HG03175 (cell line): ENCODE results near the gene ZNF212.
A peak's percentile ranks its signal among the peaks of the same experiment; 100 is the strongest.

Source experiments
- ATAC-seq: cut with Tn5 transposase; IDR thresholded peaks from one replicate; pipeline ENCODE4 v1.9.1; 2021; ENCODE audit warnings: mild to moderate bottlenecking, moderate library complexity; ENCODE audit not compliant: unreplicated experiment

ZNF212 gene

GRCh38 chr7:149284343-149284742 lies 44.9 kb downstream of the ZNF212 start:
- ATAC-seq = peak; percentile 29

GRCh38 chr7:149284850-149285585 lies 45.6 kb downstream of the ZNF212 start:
- peak; percentile 96 for ATAC-seq

GRCh38 chr7:149285603-149286002 lies 46.2 kb downstream of the ZNF212 start:
- no peak for ATAC-seq

- no peak for ATAC-seq
Observed at GRCh38 chr7:149286811-149287400, 47.5 kb downstream of the ZNF212 start.

DNA sequence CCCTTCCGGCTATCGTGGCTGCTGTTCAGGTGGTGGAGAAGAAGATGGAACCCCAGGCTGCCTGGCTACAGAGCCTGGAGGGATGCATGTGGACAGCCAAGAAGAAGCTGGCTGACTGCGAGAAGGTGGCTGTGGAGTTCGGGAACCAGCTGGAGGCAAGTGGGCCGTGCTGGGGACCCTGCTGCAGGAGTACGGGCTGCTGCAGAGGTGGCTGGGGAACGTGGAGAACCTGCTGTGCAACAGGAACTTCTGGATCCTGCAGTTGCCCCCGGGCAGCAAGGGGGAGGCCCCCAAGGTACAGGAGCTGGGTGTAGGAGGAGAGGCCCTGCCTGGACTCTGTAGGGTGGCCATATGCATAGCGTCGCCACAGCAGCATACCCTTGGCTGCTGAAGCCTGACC lies 48.2 kb downstream of the ZNF212 start:
- no peak for ATAC-seq

DNA sequence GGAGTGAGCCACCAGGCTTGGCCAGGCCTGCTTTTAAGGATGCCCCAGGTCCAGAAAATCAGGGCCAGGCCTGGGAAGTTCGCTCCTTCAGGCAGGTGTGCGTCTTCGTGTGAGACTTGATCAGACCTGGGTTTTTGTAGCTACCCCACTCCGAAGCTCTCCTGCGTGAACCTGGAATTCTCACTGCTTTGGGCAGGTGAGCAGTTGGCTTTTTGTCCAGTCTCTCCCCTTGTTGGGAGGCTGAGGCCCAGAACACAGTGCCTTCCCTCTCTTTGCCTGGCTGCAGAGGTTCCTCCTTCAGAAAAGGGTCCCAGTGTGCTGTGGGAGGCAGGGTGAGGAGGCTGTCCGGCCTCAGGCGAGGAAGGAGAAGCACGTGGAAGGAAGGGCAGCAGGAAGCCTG lies 49.8 kb downstream of the ZNF212 start:
- ATAC-seq = no peak

DNA sequence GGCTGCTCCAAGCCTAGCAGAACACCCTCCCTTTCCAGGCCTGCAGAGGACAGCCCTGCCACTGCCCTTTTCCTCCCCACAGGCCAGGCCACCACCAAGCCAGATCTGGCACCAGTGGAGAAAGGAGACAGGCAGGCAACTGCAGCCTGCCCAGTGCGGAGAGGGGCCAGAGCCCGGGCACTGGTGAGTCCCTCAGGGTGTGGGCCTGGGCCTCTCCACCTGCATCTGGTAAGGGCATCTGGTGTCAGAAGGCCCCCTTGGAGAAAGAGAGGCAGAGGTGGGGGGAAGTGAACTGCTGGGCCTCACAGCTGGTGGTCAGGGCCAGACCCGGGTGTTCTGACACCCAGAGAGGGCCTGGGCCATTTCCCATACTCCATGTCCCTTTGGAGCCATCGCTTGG lies 50.4 kb downstream of the ZNF212 start:
- no peak for ATAC-seq

- no peak for ATAC-seq
Observed at GRCh38 chr7:149291036-149291780, 51.8 kb downstream of the ZNF212 start.

DNA sequence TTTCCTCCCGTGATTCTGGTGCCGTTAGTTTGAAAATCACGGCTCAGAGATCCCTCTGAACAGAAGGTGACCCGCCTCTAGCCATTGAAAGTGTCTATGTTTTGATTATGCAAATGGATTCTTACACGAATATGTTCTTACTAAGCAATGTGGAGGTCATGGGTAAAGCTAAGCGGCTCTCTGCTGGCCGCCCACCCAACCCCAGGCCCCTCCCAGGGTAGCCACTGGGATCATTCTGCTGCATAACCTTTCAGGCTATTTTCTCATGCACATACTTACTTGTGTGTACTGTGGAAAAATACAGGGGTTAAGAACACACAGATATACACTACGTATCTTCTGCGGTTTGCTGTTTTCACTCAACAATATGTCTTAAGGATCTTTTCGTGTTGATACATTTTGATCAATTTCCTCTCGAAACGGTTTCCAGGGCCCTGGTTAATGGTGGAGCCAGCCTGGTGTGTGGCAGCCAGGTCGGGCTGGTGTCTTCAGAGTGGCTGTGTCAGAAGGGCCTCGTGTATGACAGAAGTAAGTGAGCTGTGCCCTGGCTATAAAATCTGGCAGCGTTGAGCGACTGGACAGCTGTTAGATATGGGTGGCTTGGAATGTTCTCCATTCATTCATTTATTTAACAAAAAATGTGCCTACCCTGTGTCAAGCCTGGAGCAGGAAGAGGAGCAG lies 52.5 kb downstream of the ZNF212 start:
- no peak for ATAC-seq

DNA sequence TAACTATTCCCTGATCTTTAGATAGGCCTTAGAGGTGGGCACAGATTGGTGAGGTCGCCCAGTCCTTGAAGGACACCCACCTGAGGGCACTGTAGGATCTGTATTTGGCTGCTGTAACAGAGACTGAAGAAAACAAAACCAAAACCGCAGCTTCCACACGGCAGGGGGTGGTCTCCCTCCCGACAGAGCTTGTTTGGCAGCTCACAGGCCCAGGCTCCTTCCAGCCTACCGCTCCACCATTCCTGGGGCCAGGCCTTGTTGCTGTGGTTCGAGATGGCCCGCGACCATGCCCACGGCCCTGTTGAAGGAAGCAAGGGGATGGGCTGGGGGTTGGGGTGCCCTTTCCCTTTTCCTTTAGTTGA lies 53.0 kb downstream of the ZNF212 start:
- no peak for ATAC-seq

- ATAC-seq = no peak
Observed at GRCh38 chr7:149293338-149293737, 53.9 kb downstream of the ZNF212 start.

DNA sequence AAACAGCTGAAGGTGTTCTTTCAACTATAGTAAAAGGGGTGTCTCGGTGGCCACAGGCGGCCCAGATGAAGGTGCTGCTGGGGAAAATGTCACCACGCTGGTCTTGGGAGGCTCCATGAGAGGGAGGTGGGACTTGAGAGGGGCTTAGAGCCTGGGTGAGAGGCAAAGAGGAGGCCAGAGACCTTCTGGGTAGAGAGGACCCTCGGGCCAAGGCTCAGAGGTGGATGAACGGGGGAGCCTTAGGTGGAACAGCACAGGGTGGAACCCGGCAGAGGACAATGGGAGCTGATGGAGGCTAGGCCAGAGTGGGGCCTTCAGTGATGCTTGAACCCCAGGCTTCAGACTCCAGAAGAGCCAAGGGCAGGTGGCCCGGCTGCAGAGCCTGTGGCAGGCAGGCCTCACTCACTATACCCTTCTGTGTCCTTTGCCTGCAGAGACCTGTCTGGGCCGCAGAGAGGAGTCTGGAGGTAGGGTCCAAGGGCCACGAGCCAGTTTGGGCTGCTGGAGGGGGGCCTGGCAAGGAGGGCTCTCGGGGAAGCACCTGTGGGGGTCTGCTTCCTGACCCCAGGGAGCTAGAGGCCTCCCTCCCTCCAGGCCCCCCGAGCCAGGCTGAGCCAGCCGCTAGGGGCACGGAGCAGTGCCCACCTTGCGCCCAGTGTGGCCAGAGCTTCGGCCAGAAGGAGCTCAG lies 54.6 kb downstream of the ZNF212 start:
- ATAC-seq = no peak

DNA sequence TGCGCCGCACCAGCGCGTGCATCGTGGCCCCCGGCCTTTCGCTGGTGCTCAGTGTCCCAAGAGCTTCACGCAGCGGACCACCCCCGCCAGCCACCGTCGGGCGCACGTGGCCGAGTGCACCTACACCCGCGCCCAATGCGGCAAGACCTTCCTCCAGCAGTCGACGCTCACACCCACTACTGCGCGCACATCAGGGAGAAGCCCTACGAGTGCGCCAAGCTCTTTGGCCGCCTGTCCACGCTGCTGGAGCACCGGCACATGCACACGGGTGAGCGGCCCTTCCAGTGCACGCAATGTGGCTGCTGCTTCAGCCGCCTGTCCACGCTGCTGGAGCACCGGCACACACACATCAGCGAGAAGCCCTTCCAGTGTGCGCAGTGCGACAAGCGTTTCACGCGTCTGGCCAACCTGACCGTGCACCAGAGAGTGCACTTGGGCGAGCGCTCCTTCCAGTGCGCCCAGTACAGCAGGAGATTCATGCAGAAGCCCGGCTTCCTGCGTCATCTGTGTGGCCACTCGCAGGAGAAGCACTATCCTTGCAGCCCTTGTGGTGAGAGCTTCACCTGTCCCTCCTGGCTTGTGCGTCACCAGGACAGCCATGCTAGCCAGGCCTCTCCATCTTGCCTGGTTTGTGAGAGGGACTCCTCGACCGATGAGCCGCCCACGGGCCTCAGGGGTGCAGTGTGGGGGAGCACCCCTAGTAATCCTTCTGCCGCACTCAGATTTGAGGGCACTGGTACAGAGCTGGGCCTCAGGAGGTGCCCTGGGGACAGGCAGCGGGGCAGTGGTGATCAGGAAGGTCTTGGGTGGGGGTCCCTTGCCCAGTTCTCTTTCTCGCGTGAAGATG lies 55.4 kb downstream of the ZNF212 start:
- ATAC-seq = no peak

DNA sequence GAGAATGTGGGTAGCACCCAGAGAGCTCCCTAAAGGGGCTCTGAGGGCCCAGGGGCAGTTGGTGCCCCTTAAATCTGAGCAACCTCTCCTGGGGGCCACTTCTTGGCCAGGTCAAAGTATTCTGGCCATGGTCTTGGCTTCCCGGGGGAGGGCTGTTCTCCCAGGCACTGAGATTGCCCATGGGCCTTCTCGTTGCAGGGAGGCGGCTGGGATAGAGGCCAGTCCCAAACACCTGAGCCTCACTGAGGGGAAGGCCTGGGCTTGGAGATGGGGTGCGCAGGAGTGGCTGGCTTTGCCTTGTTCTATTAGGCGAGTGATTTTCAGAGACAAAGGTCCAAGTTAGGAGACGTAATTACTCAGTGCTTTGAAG lies 56.0 kb downstream of the ZNF212 start:
- no peak for ATAC-seq

GRCh38 chr7:149296368-149296767 lies 56.9 kb downstream of the ZNF212 start:
- no peak for ATAC-seq

DNA sequence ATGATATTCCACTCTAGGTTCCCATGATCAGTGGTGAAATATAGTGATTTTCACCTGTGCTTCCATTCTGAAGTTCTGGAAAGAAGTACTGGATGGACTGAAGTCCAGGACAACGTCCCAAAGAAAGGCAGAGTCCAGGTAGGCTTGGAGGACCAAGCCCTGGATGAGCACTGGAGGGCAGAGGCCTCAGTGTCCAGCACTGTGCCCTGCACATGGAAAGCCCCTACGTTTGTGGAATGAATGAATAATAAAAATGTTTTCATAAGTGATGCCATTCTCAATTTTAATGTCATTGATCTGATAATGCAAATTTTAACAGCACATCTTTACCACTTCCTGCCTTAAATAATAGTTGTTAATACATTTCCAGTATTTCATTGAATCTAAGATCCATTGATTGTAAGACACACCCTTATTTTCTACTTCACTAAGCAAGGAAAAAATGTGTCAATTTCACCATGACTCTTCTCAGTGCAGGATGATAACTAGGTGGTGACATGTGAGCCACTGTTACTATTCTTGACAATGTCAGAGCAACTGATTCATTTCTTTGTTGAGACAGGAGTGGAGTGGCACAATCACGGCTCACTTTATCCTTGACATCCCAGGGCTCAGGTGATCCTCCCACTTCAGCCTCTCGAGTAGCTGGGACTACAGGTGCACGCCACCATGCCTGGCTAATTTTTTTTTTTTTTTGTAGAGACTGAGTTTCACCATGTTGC lies 57.7 kb downstream of the ZNF212 start:
- no peak for ATAC-seq

DNA sequence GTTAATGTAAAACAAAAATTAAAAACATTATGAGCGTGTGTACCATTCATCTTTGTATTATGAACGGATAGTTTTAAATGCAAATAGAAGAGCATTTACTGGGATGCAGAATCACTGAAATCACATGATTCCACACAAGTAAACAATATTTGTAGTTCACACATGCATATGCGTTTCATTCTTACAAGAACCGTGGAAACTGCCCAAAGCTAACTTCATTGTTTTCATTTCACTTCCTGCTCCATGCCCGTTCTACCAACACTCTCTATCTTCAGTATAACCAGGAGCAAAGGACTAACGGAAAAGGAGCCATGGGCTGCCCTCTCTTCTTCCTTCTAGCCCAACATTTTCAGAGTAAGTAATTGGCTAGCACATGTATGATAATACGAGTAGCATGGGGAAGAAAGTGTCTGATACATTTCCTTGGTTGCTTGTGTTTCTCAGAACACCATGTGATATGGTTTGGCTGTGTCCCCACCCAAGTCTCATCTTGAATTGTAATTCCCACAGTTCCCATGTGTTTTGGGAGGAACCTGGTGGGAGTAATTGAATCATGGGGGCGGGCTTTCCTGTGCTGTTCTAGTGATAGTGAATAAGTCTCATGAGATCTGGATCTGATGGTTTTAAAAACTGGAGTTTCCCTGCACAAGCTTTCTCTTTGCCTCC lies 61.3 kb downstream of the ZNF212 start:
- ATAC-seq = no peak

DNA sequence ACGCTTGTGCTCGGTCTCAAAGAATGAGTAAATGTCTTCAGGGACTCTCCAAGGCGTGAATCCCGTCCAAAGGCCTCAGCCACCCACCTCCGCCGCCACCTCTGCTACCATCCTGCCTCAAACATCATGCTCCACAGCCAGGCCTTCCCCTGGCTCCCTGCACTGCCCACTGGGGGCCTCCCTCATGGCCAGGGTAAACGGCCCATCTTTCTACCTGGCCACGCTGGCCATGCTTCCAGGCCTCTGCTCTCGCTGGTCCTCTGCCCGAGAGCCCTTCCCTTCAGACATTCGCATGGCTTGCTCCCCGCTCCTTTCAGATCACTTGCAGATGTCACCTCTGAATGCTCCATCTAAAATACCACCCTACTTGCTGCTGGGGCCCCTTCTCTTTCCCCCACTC lies 62.8 kb downstream of the ZNF212 start:
- ATAC-seq = no peak

GRCh38 chr7:149302865-149303264 lies 63.4 kb downstream of the ZNF212 start:
- no peak for ATAC-seq
